D721Med (cell line): Measurements from ENCODE around the gene LRRC8E.
A peak's percentile ranks its signal among the peaks of the same experiment; 100 is the strongest.

Experiments used
- DNase-seq: peaks from one replicate; pipeline ENCODE4 v3.0.0; 2011; ENCODE audit warnings: low spot score; ENCODE audit not compliant: insufficient read length
- FAIRE-seq: peaks from 2 replicates; lab custom pipeline; 2011; peaks lifted over from hg19 to GRCh38; lab: Jason Lieb, UNC
- TF ChIP-seq, protein P1 (sequence below): IDR thresholded peaks from 2 replicates; pipeline ENCODE4 v1.5.1; 2012; ENCODE audit warnings: mild to moderate bottlenecking, control low read depth; ENCODE audit not compliant: insufficient read depth; ENCODE audit errors: missing control alignments

The LRRC8E gene

DNA sequence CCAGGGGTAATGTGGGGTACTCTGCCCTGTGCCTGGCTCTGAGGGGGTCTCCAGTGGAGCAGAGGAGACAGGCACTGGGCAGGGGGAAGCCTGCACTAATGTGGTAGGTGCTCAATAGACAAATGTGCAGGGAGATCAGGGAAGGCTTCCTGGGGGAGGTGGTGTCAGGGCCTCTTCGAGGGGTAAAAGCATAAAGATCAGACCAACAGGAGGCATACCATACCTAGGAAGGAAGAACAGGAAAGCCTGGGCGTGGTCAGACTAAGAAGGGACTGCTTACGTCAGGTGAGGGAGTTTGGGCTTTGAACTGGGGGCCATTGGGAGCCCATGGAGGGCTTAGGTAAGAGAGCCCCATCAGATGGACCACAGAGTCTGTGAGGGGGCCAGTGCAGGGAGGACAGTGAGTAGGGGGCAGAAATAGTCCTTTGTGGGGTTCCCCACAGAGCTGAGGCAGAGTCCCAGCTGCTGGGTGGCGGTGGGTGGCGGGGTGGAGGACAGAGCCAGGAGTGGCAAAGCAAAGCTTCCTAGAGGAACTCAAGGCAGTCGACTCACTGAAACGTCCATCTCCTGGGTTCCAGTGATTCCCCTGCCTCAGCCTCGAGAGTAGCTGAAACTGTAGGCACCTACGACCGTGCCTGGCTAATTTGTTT lies 22.9 kb upstream of the LRRC8E start:
- peak; percentile 20 for DNase-seq
- TF ChIP-seq, protein P1, sequence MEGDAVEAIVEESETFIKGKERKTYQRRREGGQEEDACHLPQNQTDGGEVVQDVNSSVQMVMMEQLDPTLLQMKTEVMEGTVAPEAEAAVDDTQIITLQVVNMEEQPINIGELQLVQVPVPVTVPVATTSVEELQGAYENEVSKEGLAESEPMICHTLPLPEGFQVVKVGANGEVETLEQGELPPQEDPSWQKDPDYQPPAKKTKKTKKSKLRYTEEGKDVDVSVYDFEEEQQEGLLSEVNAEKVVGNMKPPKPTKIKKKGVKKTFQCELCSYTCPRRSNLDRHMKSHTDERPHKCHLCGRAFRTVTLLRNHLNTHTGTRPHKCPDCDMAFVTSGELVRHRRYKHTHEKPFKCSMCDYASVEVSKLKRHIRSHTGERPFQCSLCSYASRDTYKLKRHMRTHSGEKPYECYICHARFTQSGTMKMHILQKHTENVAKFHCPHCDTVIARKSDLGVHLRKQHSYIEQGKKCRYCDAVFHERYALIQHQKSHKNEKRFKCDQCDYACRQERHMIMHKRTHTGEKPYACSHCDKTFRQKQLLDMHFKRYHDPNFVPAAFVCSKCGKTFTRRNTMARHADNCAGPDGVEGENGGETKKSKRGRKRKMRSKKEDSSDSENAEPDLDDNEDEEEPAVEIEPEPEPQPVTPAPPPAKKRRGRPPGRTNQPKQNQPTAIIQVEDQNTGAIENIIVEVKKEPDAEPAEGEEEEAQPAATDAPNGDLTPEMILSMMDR, result no peak
- FAIRE-seq, result no peak

- TF ChIP-seq, protein P1, result no peak
- DNase-seq (no peak), FAIRE-seq (no peak)
Measured at GRCh38 chr19:7866399-7867091, 21.8 kb upstream of the LRRC8E start.

DNA sequence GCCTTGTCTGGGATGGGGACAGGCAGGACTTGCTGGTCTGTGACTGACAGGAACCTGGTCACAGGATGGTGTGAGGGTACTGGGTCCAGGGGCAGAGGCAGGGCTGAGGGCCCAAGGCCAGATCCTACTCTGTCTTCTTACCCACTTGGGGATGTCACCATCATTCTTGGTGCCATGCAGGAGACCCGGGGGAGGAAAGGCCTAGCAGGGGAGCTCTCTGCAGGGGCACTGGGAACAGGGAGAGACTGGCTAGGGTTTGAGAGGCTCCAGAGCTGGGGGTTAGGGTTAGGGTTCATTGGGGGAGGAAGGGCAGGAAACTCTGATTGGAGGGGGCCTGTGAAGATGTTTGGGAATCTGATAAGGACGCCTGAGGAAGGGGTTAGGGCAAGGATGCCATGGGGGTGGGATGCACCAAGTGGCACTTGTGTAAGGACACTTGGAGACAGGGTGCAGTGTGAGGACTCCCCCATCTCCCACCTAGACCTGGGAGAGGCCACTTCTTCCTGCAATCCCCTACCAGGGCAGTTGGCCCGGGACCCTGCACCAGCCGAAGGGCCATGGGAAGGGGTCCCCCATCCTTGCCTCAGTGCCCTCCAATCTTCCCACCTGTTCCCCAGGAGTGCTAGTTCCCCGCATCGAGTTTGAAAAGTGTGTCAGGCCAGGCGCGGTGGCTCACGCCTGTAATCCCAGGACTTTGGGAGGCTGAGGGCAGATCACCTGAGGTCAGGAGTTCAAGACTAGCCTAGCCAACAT lies 21.0 kb upstream of the LRRC8E start:
- DNase-seq (peak; percentile 18), FAIRE-seq (no peak)
- TF ChIP-seq, protein P1, result no peak

- FAIRE-seq, result no peak
- no peak for DNase-seq
- TF ChIP-seq, protein P1, result no peak
Measured at GRCh38 chr19:7868326-7868670, 20.0 kb upstream of the LRRC8E start.

DNA sequence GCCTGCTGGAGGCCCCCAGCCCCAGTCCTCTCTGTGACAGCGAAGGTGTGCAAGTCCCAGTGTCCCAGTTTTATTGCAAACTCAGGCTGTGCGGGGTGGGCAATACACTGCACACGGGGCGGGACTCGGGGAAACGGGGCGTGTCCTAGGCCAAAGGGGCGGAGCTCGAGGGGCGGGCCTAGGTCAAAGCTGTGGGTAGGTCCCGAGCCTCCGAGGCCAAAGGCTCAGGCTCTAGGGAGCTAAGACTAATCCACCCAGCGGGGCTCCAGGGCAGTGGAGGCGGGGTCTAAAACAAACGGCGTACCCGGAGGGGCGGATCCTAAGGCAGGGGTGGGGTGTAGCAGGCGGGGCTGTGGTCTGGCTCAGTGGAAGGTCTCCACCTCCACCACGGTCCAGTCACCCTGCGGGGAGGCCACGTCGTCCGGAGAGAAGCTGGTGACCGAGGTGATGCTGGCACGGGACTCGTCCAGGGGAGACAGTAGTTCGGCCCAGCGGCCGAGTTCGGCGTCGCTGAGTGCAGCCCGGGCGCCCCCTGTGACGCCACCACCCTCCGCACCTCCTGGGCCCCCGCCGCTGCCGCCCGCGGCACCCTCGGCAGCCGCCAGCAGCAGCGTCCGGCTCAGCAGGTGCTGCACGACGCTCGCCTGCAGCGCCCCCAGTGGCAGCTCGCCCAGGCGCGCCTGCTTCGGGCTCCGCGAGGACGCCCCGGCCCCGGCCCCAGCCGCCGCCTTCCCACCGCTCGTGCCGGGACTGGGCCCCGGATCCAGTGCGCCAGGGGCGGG lies 19.4 kb upstream of the LRRC8E start:
- FAIRE-seq (no peak), DNase-seq (peak; percentile 80)
- TF ChIP-seq, protein P1, result peak; percentile 33

DNA sequence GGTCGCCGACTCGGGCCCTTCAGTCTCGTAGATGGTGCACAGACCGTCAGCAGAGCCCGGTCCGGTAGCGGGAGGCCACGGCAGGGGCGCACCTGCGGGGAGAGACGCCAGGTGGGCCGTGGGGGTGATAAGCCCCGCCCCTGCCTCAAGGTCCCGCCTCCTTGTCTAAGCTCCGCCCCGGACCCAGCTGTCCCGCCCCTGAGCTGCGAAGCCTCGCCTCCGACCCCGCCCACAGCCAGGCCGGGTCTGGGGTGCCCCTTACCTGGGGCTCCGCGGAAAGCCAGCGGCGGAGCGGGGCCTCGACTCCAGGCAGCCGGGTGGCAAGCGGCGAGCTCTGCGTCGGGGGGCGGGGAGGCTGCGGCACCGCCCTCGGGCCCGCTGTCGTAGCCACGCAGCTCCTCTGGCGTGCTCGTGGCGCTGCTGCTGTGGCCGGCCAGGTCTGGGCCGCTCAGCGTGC lies 18.8 kb upstream of the LRRC8E start:
- no peak for FAIRE-seq
- DNase-seq, result no peak
- TF ChIP-seq, protein P1, result no peak
